ENCODE results near the gene SLC39A3. TPM values are rescaled to one million over a fixed set of nuclear protein-coding genes. Genes with fewer than 3 reads are reported as not detected.

SLC39A3 gene
- total RNA-seq, 1 experiment from 2014 or later, result 39.1 TPM

- Histone ChIP-seq H3K4me3 (replicated peaks in 1 of 2; ENCODE audit: low read depth in 1 of 2, low read length in 2 of 2) (no peak overlapping the region), H3K36me3 (ENCODE audit: control insufficient read depth in 1 of 2, insufficient read depth in 2 of 2, low read length in 2 of 2) (no peaks in the 10 kb centered on the region), H4K20me1 (ENCODE audit: insufficient read depth) (no peaks in the 10 kb centered on the region), H3K79me2 (ENCODE audit: insufficient read depth, low read length) (no peaks in the 10 kb centered on the region), H3K4me1 (ENCODE audit: control insufficient read depth in 1 of 2, insufficient read depth in 2 of 2, low read length in 2 of 2) (peaks cover 2 to 4% of the 10 kb centered on the region in 2 experiments; a peak in 3 of 4 replicates), H3K27me3 (ENCODE audit: insufficient read depth, low read length) (no peaks in the 10 kb centered on the region), H3K4me2 (ENCODE audit: low read length) (no peak overlapping the region), H3K9me2 (ENCODE audit: insufficient read depth) (no peaks in the 10 kb centered on the region), H3K27ac (ENCODE audit: low read depth, low read length) (no peak overlapping the region; the same call in 1 of the 2 replicates), H3K9me3 (ENCODE audit: control insufficient read depth in 1 of 2, insufficient read depth in 1 of 2, low read depth in 1 of 2, low read length in 2 of 2) (no peaks in the 10 kb centered on the region), H2AFZ (ENCODE audit: low read depth, low read length, poor library complexity, severe bottlenecking) (no peak overlapping the region), H3K9ac (ENCODE audit: low read length) (no peak overlapping the region)
- BruUV-seq (replicated peaks), result no TSS peak
- ATAC-seq, result no peak
- TF ChIP-seq ZNF274 (IDR thresholded peaks at IDR 0.05; ENCODE audit: low read depth, low read length) (no peak), YY1 (IDR thresholded peaks at IDR 0.05; ENCODE audit: extremely low read depth, insufficient replicate concordance, low read depth, low read length) (no peak), CTCF (IDR thresholded peaks at IDR 0.05 in 2 of 3, conservative IDR thresholded peaks at IDR 0.05 in 1 of 3; ENCODE audit: borderline replicate concordance in 1 of 3, insufficient read depth in 1 of 3, low read depth in 2 of 3, low read length in 2 of 3) (no peak), RAD21 (IDR thresholded peaks at IDR 0.05; ENCODE audit: low read depth) (no peak), CEBPB (IDR thresholded peaks at IDR 0.05; ENCODE audit: low read depth) (no peak), MAX (IDR thresholded peaks at IDR 0.05) (no peak), EGR1 (IDR thresholded peaks at IDR 0.05; ENCODE audit: low read depth) (no peak), REST (IDR thresholded peaks at IDR 0.05; ENCODE audit: low read depth) (no peak), ATF3 (IDR thresholded peaks at IDR 0.05) (no peak), FOSL1 (IDR thresholded peaks at IDR 0.05; ENCODE audit: low read depth) (no peak), ZFX (IDR thresholded peaks at IDR 0.05) (no peak), POLR2A (IDR thresholded peaks at IDR 0.05; ENCODE audit: borderline replicate concordance, extremely low read depth, insufficient read depth, insufficient read length) (no peak), SP1 (IDR thresholded peaks at IDR 0.05; ENCODE audit: low read depth) (no peak), ELF1 (IDR thresholded peaks at IDR 0.05; ENCODE audit: borderline replicate concordance, low read depth) (no peak), EZH2phosphoT487 (IDR thresholded peaks at IDR 0.05; ENCODE audit: borderline replicate concordance) (no peak), SRF (IDR thresholded peaks at IDR 0.05; ENCODE audit: low read depth) (no peak), JUND (IDR thresholded peaks at IDR 0.05) (no peak), EZH2 (IDR thresholded peaks at IDR 0.05) (no peak), SIN3A (IDR thresholded peaks at IDR 0.05; ENCODE audit: low read depth) (no peak), ZBTB33 (IDR thresholded peaks at IDR 0.05; ENCODE audit: extremely low read depth, insufficient replicate concordance, low read length) (no peak)
- POLR2A ChIA-PET, result no interaction called here
- CTCF ChIA-PET, result no interaction called here
- intact Hi-C loops (cut with micrococcal nuclease), result no loop called here
- RAD21 ChIA-PET (ENCODE audit: low non-redundant PET in 1 of 2, low total read pairs in 2 of 2, uncharacterized antibody in 2 of 2, unreplicated experiment in 2 of 2), result no interaction called here
- DNase-seq (ENCODE audit: low read depth, low spot score), result no peak
Observed at GRCh38 chr19:2728783-2729387, 10.9 kb downstream of the SLC39A3 start.

All from HCT116 (cell line).